OCI-LY7 (cell line): ENCODE measurements around the gene GLO1.

Experiments used
- EZH2phosphoT487 ChIP-seq: fragments of 200-600 bp; sonication (generic); IDR thresholded peaks from 2 replicates; pipeline ENCODE4 v1.6.1; 2018; ENCODE audit warnings: low read depth, borderline replicate concordance, mild to moderate bottlenecking, mixed run types, antibody characterized with exemption, low read length, moderate library complexity, mixed read lengths
- TF ChIP-seq, protein P1 (sequence below): fragments of 200-600 bp; sonication (generic); conservative IDR thresholded peaks from 2 replicates; pipeline ENCODE4 v1.5.1; 2014; ENCODE audit warnings: mild to moderate bottlenecking, antibody characterized with exemption, low read length, moderate library complexity, mixed read lengths

DNA sequence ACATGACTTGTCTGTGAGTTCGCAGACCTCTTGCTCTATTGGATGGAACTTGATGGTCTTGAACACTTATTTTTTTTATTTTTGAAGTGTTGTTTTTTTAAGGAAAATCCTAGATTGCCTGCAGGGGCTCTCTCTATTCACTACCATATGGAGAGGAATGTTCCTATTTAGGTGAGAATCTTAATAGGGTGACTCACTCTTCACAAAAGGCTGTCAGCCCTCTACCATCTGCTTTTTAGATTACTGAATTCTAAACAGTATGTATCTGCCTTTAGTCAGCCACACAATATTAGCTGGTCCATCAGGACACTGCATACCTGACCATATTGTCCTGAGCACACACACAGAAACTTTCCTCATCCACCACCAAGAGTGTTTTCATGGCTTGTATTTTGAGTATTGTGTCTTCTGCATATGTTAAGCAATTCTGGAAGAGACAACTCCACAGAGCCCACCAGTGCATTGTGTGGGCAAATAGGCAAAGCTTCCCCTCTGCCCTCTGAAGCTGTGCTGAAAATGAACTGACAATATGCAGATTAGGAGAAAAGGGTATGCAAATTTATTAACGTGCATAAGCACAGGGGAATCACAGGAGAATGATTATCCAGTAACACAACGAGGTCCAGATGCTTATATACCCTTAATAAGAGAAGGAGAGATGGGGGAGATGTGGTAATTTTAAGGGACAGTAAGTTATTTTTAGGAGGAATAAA is 56.6 kb downstream of the GLO1 start:
- TF ChIP-seq, protein P1, sequence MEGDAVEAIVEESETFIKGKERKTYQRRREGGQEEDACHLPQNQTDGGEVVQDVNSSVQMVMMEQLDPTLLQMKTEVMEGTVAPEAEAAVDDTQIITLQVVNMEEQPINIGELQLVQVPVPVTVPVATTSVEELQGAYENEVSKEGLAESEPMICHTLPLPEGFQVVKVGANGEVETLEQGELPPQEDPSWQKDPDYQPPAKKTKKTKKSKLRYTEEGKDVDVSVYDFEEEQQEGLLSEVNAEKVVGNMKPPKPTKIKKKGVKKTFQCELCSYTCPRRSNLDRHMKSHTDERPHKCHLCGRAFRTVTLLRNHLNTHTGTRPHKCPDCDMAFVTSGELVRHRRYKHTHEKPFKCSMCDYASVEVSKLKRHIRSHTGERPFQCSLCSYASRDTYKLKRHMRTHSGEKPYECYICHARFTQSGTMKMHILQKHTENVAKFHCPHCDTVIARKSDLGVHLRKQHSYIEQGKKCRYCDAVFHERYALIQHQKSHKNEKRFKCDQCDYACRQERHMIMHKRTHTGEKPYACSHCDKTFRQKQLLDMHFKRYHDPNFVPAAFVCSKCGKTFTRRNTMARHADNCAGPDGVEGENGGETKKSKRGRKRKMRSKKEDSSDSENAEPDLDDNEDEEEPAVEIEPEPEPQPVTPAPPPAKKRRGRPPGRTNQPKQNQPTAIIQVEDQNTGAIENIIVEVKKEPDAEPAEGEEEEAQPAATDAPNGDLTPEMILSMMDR, result no peak
- no peak for TF ChIP-seq EZH2phosphoT487
